H9 (cell line): ENCODE results near the gene ISCU. TPM values are rescaled to one million over a fixed set of nuclear protein-coding genes. Genes with fewer than 3 reads are reported as not detected.

ENCODE experiments used
- DNase-seq: peaks from one replicate; pipeline ENCODE4 v3.0.0-alpha.2; 2017
- H2AFZ ChIP-seq: one replicate; pipeline ENCODE4 v1.6.1; 2013; ENCODE audit warnings: mild to moderate bottlenecking, low read length, control low read depth, moderate library complexity
- H2AK5ac ChIP-seq: 2 replicates; pipeline ENCODE4 v1.6.1; 2013; ENCODE audit warnings: low read length, control low read depth, mixed read lengths; ENCODE audit not compliant: insufficient read length
- H2BK120ac ChIP-seq: one replicate; pipeline ENCODE4 v1.6.1; 2013; ENCODE audit warnings: low read depth, mild to moderate bottlenecking, low read length, control low read depth, inconsistent platforms; ENCODE audit not compliant: poor library complexity, severe bottlenecking
- H2BK12ac ChIP-seq: 2 replicates; pipeline ENCODE4 v1.6.1; 2013; ENCODE audit warnings: low read length, control low read depth, mixed read lengths, low read depth; ENCODE audit not compliant: insufficient read length
- H2BK15ac ChIP-seq: 2 replicates; pipeline ENCODE4 v1.6.1; 2013; ENCODE audit warnings: low read depth, low read length, control low read depth
- H2BK20ac ChIP-seq: one replicate; pipeline ENCODE4 v1.6.1; 2013; ENCODE audit warnings: low read depth, mild to moderate bottlenecking, low read length, control low read depth, inconsistent platforms; ENCODE audit not compliant: poor library complexity, severe bottlenecking
- H2BK5ac ChIP-seq: 2 replicates; pipeline ENCODE4 v1.6.1; 2013; ENCODE audit warnings: low read length, control low read depth, mixed read lengths; ENCODE audit not compliant: insufficient read length
- H3K14ac ChIP-seq: 2 replicates; pipeline ENCODE4 v1.6.1; 2013; ENCODE audit warnings: low read length, control low read depth; ENCODE audit not compliant: insufficient read depth
- H3K18ac ChIP-seq: 2 replicates; pipeline ENCODE4 v1.6.1; 2013; ENCODE audit warnings: low read depth, mild to moderate bottlenecking, mixed read lengths, low read length, control low read depth; ENCODE audit not compliant: insufficient read length
- H3K23ac ChIP-seq: 2 replicates; pipeline ENCODE4 v1.6.1; 2013; ENCODE audit warnings: low read length, control low read depth, mixed read lengths, low read depth; ENCODE audit not compliant: insufficient read length
- H3K23me2 ChIP-seq: 2 replicates; pipeline ENCODE4 v1.6.1; 2013; ENCODE audit warnings: low read depth, mild to moderate bottlenecking, mixed read lengths, low read length, control low read depth; ENCODE audit not compliant: insufficient read length, poor library complexity, severe bottlenecking
- H3K27ac ChIP-seq: 2 replicates; pipeline ENCODE4 v1.5.1; 2013; ENCODE audit warnings: low read length, control low read depth, mixed read lengths, low read depth; ENCODE audit not compliant: insufficient read length
- H3K27me3 ChIP-seq: 2 replicates; pipeline ENCODE4 v1.6.1; 2013; ENCODE audit warnings: low read length, control low read depth, inconsistent platforms; ENCODE audit not compliant: insufficient read depth
- H3K4ac ChIP-seq: 2 replicates; pipeline ENCODE4 v1.6.1; 2013; ENCODE audit warnings: low read depth, mild to moderate bottlenecking, control low read depth, inconsistent platforms, low read length, moderate library complexity
- H3K4me1 ChIP-seq: 2 replicates; pipeline ENCODE4 v1.6.1; 2013; ENCODE audit warnings: low read length, control low read depth, inconsistent platforms; ENCODE audit not compliant: insufficient read depth
- H3K4me2 ChIP-seq: 2 replicates; pipeline ENCODE4 v1.6.1; 2013; ENCODE audit warnings: low read length, control low read depth, mixed read lengths; ENCODE audit not compliant: insufficient read length, insufficient read depth
- H3K56ac ChIP-seq: 2 replicates; pipeline ENCODE4 v1.6.1; 2013; ENCODE audit warnings: low read depth, mild to moderate bottlenecking, mixed read lengths, low read length, control low read depth; ENCODE audit not compliant: insufficient read length
- H3K79me1 ChIP-seq: 2 replicates; pipeline ENCODE4 v1.6.1; 2013; ENCODE audit warnings: low read depth, mild to moderate bottlenecking, moderate library complexity, low read length, control low read depth, inconsistent platforms; ENCODE audit not compliant: insufficient read depth, poor library complexity, severe bottlenecking
- H3K79me2 ChIP-seq: 2 replicates; pipeline ENCODE4 v1.6.1; 2013; ENCODE audit warnings: low read length, control low read depth, inconsistent platforms; ENCODE audit not compliant: insufficient read depth
- H3K9ac ChIP-seq: 2 replicates; pipeline ENCODE4 v1.6.1; 2013; ENCODE audit warnings: low read length, control low read depth, mixed read lengths; ENCODE audit not compliant: insufficient read length; ENCODE audit errors: extremely low read depth
- H3K9me3 ChIP-seq: one replicate; pipeline ENCODE4 v1.6.1; 2013; ENCODE audit warnings: low read depth, low read length, inconsistent platforms; ENCODE audit not compliant: control insufficient read depth
- H3T11ph ChIP-seq: one replicate; pipeline ENCODE4 v1.6.1; 2013; ENCODE audit warnings: mild to moderate bottlenecking, low read length, control low read depth, inconsistent platforms
- H4K20me1 ChIP-seq: one replicate; pipeline ENCODE4 v1.6.1; 2013; ENCODE audit not compliant: control insufficient read depth, insufficient read length, insufficient read depth
- H4K5ac ChIP-seq: 2 replicates; pipeline ENCODE4 v1.6.1; 2013; ENCODE audit warnings: low read depth, mild to moderate bottlenecking, mixed read lengths, low read length, control low read depth; ENCODE audit not compliant: insufficient read length
- H4K8ac ChIP-seq: replicated peaks from 2 replicates; pipeline ENCODE4 v1.6.1; 2013; ENCODE audit warnings: low read length, control low read depth, mixed read lengths, low read depth; ENCODE audit not compliant: insufficient read length
- H4K91ac ChIP-seq: 2 replicates; pipeline ENCODE4 v1.6.1; 2013; ENCODE audit warnings: low read depth, mild to moderate bottlenecking, moderate library complexity, mixed read lengths, low read length, control low read depth; ENCODE audit not compliant: insufficient read length
- H3K27ac Mint-ChIP-seq, 3 experiments: 2 replicates in 2 of 3; 3 replicates in 1 of 3; pipeline ENCODE4 v1.8.0; 2020 to 2021; ENCODE audit warnings: mixed read lengths in 3 of 3, mild to moderate bottlenecking in 1 of 3, moderate library complexity in 1 of 3
- H3K27me3 Mint-ChIP-seq: 2 replicates; pipeline ENCODE4 v1.8.0; 2021; ENCODE audit warnings: low read depth, mild to moderate bottlenecking, moderate library complexity, mixed read lengths
- H3K36me3 Mint-ChIP-seq, 3 experiments: 2 replicates in 2 of 3; 3 replicates in 1 of 3; pipeline ENCODE4 v1.8.0; 2020 to 2021; ENCODE audit warnings: low read depth in 3 of 3, mixed read lengths in 3 of 3; ENCODE audit not compliant: insufficient read depth in 1 of 3
- H3K4me1 Mint-ChIP-seq, 2 experiments: 2 replicates each; pipeline ENCODE4 v1.8.0; 2020; ENCODE audit warnings: mixed read lengths in 2 of 2
- H3K4me3 Mint-ChIP-seq, 2 experiments: 2 replicates in 1 of 2; 3 replicates in 1 of 2; pipeline ENCODE4 v1.8.0; 2020 to 2021; ENCODE audit warnings: mild to moderate bottlenecking in 2 of 2, mixed read lengths in 2 of 2, moderate library complexity in 1 of 2
- H3K9me3 Mint-ChIP-seq, 2 experiments: 2 replicates in 1 of 2; 3 replicates in 1 of 2; pipeline ENCODE4 v1.8.0; 2020; ENCODE audit warnings: mild to moderate bottlenecking in 2 of 2, mixed read lengths in 2 of 2, moderate library complexity in 1 of 2
- WGBS: extraction: QIAGEN DNeasy Blood & Tissue Kit; methylation state at CpG from one replicate; pipeline ENCODE4 v1.1.7; 2013; ENCODE audit warnings: missing lambda C conversion rate, low lambda C conversion rate, mixed read lengths; ENCODE audit not compliant: insufficient read length; ENCODE audit errors: extremely low coverage; 5-methylcytosine and 5-hydroxymethylcytosine counted together
- total RNA-seq: library from RNA; stranded (reverse); gene quantifications from 2 replicates; pipeline ENCODE4 v1.2.1, GENCODE V29; 2021
- TF ChIP-seq, protein P1 (sequence below): fragments of 200-600 bp; sonication (generic); conservative IDR thresholded peaks from 3 replicates; pipeline ENCODE4 v1.8.0; 2021; ENCODE audit warnings: antibody characterized with exemption, mild to moderate bottlenecking

ISCU gene
- total RNA-seq, 1 experiment from 2014 or later = 64.9 TPM

DNA sequence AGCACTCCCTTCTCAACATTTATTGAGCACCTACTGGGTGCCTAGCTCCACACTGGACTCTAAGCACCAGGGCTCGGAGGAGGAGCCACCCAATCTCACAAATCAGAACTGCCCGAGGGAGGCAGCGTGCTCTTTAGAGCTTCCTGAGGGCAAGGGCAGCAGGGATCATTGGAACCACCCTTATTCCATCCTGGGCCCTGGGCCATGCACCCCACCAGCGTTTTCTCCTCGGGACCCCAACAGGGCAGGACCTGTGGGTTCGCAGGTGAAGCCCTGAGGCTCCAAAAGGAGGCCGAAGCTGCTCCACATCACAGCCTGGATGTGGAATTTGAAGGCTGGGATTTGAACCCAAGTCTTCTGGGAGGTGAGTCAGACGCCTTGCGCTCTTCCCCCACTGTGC, 20.1 kb downstream of the ISCU start:
- H3K9ac ChIP-seq = no peak overlapping the region
- DNase-seq = no peak
- no peaks in the 10 kb centered on the region for H3K79me2 ChIP-seq
- no peak overlapping the region for H4K5ac ChIP-seq
- no peak overlapping the region for H3K56ac ChIP-seq
- H3K23ac ChIP-seq = no peak overlapping the region
- no peaks in the 10 kb centered on the region for H3K27me3 ChIP-seq
- WGBS = no CpG with 5 or more reads among the region's 9 CpGs
- no peaks in the 10 kb centered on the region for H3K9me3 ChIP-seq
- H3K4me1 Mint-ChIP-seq = 0 out of 4 replicates have a peak, but pooled peaks cover 0 to 6% of the 10 kb centered on the region in 2 experiments
- no peak overlapping the region for H3K27ac ChIP-seq
- no peak overlapping the region for H2BK15ac ChIP-seq
- H4K8ac ChIP-seq = no peak overlapping the region
- H3K9me3 Mint-ChIP-seq = peaks cover 9 to 10% of the 10 kb centered on the region in 2 experiments
- no peak overlapping the region for H2BK5ac ChIP-seq
- H3K4me2 ChIP-seq = no peak overlapping the region
- no peaks in the 10 kb centered on the region for H4K20me1 ChIP-seq
- peaks cover 2% of the 10 kb centered on the region for H3K27me3 Mint-ChIP-seq
- H3K18ac ChIP-seq = no peak overlapping the region
- no peak overlapping the region for H3K4ac ChIP-seq
- H4K91ac ChIP-seq = no peak overlapping the region
- H3K27ac Mint-ChIP-seq = no peak overlapping the region
- H2BK12ac ChIP-seq = no peak overlapping the region
- no peak overlapping the region for H2BK120ac ChIP-seq
- no peak overlapping the region for H3T11ph ChIP-seq
- TF ChIP-seq, protein P1, sequence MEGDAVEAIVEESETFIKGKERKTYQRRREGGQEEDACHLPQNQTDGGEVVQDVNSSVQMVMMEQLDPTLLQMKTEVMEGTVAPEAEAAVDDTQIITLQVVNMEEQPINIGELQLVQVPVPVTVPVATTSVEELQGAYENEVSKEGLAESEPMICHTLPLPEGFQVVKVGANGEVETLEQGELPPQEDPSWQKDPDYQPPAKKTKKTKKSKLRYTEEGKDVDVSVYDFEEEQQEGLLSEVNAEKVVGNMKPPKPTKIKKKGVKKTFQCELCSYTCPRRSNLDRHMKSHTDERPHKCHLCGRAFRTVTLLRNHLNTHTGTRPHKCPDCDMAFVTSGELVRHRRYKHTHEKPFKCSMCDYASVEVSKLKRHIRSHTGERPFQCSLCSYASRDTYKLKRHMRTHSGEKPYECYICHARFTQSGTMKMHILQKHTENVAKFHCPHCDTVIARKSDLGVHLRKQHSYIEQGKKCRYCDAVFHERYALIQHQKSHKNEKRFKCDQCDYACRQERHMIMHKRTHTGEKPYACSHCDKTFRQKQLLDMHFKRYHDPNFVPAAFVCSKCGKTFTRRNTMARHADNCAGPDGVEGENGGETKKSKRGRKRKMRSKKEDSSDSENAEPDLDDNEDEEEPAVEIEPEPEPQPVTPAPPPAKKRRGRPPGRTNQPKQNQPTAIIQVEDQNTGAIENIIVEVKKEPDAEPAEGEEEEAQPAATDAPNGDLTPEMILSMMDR = no peak
- H3K4me3 Mint-ChIP-seq = no peak overlapping the region
- no peak overlapping the region for H2AK5ac ChIP-seq
- H2AFZ ChIP-seq = no peak overlapping the region
- H3K14ac ChIP-seq = no peak overlapping the region
- no peaks in the 10 kb centered on the region for H3K79me1 ChIP-seq
- H3K4me1 ChIP-seq = no peaks in the 10 kb centered on the region
- H2BK20ac ChIP-seq = no peak overlapping the region
- H3K23me2 ChIP-seq = no peaks in the 10 kb centered on the region
- H3K36me3 Mint-ChIP-seq = peaks cover 3 to 11% (median 4%) of the 10 kb centered on the region in 3 experiments; a peak in 5 of 7 replicates
